Uterus (tissue), 2 donors: ENCODE measurements around the gene CNTNAP4.

ENCODE experiments used
- POLR2A ChIP-seq, 2 donors: fragments of 450-650 bp; IDR thresholded peaks; one replicate each; pipeline ENCODE4 v1.6.1; 2016; ENCODE audit warnings: antibody characterized with exemption in 2 of 2, mild to moderate bottlenecking in 1 of 2, moderate library complexity in 1 of 2
- TF ChIP-seq, protein P1 (sequence below), 4 experiments: fragments of 200-600 bp in 2 of 4; fragments of 450-650 bp in 2 of 4; sonication (generic) in 2 of 4; IDR thresholded peaks; one replicate each; pipeline ENCODE4 v1.5.1; 2016 to 2019; ENCODE audit warnings: antibody characterized with exemption in 4 of 4, mild to moderate bottlenecking in 2 of 4, moderate library complexity in 1 of 4

DNA sequence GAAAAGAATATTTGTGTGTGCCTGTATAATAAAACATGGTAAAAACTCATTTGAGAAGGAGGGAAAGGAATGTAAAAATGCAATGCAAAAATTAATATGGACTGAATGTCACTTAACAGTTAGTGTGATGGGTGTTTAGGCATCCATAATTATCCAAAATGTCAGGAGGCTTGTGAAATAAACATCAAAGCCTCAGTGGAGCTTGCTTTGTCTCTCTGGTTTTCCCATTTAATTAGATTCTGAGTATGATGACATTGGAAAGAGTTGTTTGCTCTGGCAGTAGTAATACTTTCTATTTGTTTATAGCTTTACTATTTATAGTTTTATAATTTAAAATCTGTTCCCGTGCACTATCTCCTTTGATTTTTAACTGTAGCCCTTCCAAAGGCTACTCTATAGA is 51.9 kb downstream of the CNTNAP4 start:
- TF ChIP-seq, protein P1, sequence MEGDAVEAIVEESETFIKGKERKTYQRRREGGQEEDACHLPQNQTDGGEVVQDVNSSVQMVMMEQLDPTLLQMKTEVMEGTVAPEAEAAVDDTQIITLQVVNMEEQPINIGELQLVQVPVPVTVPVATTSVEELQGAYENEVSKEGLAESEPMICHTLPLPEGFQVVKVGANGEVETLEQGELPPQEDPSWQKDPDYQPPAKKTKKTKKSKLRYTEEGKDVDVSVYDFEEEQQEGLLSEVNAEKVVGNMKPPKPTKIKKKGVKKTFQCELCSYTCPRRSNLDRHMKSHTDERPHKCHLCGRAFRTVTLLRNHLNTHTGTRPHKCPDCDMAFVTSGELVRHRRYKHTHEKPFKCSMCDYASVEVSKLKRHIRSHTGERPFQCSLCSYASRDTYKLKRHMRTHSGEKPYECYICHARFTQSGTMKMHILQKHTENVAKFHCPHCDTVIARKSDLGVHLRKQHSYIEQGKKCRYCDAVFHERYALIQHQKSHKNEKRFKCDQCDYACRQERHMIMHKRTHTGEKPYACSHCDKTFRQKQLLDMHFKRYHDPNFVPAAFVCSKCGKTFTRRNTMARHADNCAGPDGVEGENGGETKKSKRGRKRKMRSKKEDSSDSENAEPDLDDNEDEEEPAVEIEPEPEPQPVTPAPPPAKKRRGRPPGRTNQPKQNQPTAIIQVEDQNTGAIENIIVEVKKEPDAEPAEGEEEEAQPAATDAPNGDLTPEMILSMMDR (IDR thresholded peaks at IDR 0.05) = no peak
- no peak for TF ChIP-seq POLR2A (IDR thresholded peaks at IDR 0.05)
